Measurements from ENCODE around the gene UBAC2. TPM values are rescaled to one million over a fixed set of nuclear protein-coding genes. Genes with fewer than 3 reads are reported as not detected.

UBAC2 gene
- total RNA-seq, 1 donor = 45.3 TPM

DNA sequence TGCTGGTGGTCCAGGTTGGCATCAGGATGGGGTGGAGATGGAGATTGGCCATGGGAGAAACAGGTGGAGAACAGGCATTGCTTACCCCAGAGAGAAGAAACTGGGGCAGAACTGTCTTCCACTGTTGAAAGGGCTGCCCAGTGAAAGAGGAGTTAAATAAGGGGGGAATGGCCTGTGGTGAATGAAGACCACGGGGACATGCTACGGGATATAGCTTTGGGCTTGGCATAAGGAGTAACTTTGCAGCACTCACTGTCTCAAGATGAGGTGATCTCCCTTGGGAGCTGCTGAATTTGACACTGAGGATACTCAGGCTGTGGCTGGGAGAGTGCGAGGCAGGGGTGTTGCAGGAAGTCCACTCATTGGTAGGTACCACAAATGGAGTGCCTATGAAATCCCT is 68.2 kb downstream of the UBAC2 start:
- TF ChIP-seq, protein P1, sequence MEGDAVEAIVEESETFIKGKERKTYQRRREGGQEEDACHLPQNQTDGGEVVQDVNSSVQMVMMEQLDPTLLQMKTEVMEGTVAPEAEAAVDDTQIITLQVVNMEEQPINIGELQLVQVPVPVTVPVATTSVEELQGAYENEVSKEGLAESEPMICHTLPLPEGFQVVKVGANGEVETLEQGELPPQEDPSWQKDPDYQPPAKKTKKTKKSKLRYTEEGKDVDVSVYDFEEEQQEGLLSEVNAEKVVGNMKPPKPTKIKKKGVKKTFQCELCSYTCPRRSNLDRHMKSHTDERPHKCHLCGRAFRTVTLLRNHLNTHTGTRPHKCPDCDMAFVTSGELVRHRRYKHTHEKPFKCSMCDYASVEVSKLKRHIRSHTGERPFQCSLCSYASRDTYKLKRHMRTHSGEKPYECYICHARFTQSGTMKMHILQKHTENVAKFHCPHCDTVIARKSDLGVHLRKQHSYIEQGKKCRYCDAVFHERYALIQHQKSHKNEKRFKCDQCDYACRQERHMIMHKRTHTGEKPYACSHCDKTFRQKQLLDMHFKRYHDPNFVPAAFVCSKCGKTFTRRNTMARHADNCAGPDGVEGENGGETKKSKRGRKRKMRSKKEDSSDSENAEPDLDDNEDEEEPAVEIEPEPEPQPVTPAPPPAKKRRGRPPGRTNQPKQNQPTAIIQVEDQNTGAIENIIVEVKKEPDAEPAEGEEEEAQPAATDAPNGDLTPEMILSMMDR (IDR thresholded peaks at IDR 0.05; ENCODE audit: insufficient read depth, low read depth, low read length) = no peak

DNA sequence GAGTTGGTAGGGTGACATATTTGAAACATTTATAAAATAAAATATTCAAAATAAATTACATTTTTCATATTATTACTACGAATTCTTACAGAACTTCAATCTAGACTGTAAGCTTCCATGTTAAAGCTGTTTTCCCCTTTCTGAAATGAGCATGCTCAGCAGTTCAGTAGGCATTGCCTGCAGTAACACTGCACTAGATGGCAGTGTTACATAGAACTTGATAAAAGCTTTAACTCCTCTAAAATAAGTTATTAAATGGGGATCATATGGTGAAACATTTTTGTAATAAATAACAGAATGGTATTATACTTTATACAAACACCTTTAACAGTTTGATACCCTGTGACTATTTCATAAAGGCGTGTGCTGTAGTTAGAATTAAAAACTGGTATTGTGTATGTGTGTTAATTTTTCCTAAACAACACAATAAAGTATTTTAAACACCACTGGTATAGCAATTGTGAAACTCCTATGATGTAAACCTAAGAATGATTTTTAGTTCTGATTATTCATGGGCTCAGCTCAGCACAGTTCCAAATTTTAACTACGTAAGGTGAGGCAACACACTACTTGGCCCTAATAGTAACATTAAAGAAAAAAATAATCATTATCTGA is 69.1 kb downstream of the UBAC2 start:
- no peak overlapping the region for H3K4me3 ChIP-seq (ENCODE audit: low read depth, low read length)
- TF ChIP-seq, protein P1 (IDR thresholded peaks at IDR 0.05; ENCODE audit: insufficient read depth, low read depth, low read length) = peak; percentile 79
- DNase-seq (ENCODE audit: low read depth) = peak; percentile 80

More for the DNA sequence above, 68.2 kb downstream of the UBAC2 start:
- H3K4me3 ChIP-seq (ENCODE audit: low read depth, low read length) = no peak overlapping the region
- DNase-seq (ENCODE audit: low read depth) = no peak

DNA sequence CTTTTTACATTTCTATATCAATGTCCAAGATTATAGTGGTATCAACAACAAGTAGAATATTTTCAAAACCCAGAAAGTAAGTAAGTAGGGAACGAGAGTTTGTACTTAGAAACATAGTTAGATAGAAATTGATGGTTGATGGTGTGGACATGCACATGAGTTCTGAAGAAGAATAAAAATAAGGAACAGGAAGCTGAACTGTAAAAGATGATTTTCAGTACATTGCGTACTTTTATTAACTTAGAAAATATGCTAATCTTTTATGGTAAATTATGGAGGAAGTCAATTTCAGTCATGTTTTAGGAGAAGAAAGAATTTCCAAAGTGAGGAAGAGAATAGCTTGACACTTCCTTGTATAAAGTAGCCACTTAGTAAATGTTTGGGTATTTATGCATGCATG is 69.9 kb downstream of the UBAC2 start:
- TF ChIP-seq, protein P1 (IDR thresholded peaks at IDR 0.05; ENCODE audit: insufficient read depth, low read depth, low read length) = no peak
- no peak overlapping the region for H3K4me3 ChIP-seq (ENCODE audit: low read depth, low read length)
- no peak for DNase-seq (ENCODE audit: low read depth)

DNA sequence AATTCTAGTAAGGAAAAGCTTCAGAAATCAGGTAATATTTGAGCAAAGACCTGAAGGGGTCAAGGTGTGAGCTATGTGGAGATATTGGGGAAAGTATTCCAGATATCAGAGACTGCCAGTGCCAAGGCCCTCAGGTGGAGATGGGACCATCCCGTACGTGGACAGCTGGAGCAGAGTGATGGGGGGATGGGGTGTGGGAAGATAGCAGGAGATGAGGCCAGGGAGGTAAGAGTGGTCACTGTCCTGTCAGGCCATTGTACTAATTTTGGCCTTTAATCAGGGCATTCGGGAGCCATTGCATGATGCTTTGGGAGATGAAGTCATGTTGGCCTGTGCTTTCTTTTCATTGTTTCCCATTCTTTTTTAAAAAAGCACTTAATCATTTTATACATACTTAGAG is 70.6 kb downstream of the UBAC2 start:
- H3K4me3 ChIP-seq (ENCODE audit: low read depth, low read length) = no peak overlapping the region
- TF ChIP-seq, protein P1 (IDR thresholded peaks at IDR 0.05; ENCODE audit: insufficient read depth, low read depth, low read length) = no peak
- DNase-seq (ENCODE audit: low read depth) = no peak

DNA sequence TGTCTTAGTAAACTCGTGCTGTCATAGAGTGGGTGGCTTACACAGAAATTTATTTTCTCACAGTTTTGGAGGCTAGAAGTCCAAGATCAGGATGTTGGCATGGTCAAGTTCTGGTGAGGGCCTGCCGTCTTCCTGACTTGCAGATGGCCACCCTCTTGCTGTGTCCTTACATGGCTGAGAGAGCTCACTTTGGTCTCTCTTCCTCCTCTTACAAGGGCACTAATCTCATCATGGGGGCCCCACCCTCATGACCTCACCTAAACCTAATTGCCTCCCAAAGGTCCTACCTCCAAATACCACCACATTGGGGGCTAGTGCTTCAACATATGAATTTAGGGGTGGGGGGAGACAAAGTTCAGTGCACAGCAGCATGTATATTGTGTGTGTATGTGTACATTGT is 71.8 kb downstream of the UBAC2 start:
- H3K4me3 ChIP-seq (ENCODE audit: low read depth, low read length) = no peak overlapping the region
- TF ChIP-seq, protein P1 (IDR thresholded peaks at IDR 0.05; ENCODE audit: insufficient read depth, low read depth, low read length) = no peak
- DNase-seq (ENCODE audit: low read depth) = no peak

DNA sequence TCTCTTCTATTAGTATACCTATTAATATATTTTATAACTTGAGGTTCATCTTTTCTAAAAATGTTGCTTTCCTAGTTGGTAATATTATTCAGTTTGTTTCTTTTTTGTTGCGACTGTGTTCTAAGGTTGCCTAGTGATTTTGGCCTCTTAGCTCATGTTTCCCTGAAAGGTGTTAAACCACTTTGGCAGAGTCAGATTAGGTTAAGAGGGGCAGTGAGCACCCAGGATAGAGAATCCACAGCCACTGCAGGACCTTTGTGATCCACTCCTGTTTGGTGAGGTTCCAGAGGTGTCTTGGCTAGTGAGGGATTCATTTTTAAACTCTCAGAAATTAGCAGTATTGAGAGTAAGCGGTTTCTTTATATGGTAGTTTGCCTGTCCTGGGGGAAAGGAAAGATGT is 72.5 kb downstream of the UBAC2 start:
- DNase-seq (ENCODE audit: low read depth) = no peak
- TF ChIP-seq, protein P1 (IDR thresholded peaks at IDR 0.05; ENCODE audit: insufficient read depth, low read depth, low read length) = no peak
- H3K4me3 ChIP-seq (ENCODE audit: low read depth, low read length) = no peak overlapping the region

DNA sequence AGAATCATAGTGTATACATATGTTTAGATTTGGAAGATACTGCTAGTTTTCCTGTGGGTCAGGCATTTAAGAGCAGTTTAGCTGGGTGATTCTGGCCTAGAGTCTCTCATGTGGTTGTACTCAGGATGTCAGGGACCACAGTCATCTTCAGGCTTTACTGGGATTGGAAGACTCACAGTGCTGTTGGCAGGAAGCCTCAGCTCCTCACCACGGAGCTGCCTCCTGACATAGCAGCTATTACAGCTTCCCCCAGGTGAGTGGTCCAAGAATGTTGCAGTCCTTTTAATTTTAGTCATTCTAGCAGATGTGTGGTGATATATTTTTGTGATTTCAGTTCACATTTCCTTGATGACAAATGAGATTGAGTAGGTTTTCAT is 74.4 kb downstream of the UBAC2 start:
- TF ChIP-seq, protein P1 (IDR thresholded peaks at IDR 0.05; ENCODE audit: insufficient read depth, low read depth, low read length) = no peak
- peak; percentile 51 for DNase-seq (ENCODE audit: low read depth)
- H3K4me3 ChIP-seq (ENCODE audit: low read depth, low read length) = no peak overlapping the region

Data from fibroblast of villous mesenchyme (primary cell).